Sigmoid colon (tissue), 7 donors: ENCODE measurements around the gene FLVCR1. TPM values are rescaled to one million over a fixed set of nuclear protein-coding genes. Genes with fewer than 3 reads are reported as not detected.

ENCODE experiments used
- DNase-seq: peaks from one replicate; pipeline ENCODE4 v3.0.0-alpha.2; 2019
- H3K27ac ChIP-seq, 4 donors: fragments of 200-600 bp; sonication (generic); one replicate each; pipeline ENCODE4 v1.5.1; 2016 to 2019; ENCODE audit warnings: mild to moderate bottlenecking in 1 of 4
- H3K27me3 ChIP-seq, 3 donors: fragments of 200-600 bp; sonication (generic); one replicate each; pipeline ENCODE4 v1.5.1; 2019; ENCODE audit warnings: mild to moderate bottlenecking in 1 of 3
- H3K36me3 ChIP-seq, 4 donors: fragments of 200-600 bp; sonication (generic); one replicate each; pipeline ENCODE4 v1.5.1; 2016 to 2019
- H3K4me1 ChIP-seq, 4 donors: fragments of 200-600 bp; sonication (generic); one replicate each; pipeline ENCODE4 v1.5.1; 2017 to 2019
- H3K4me3 ChIP-seq, 4 donors: fragments of 200-600 bp; sonication (generic); one replicate each; pipeline ENCODE4 v1.5.1; 2017 to 2019; ENCODE audit warnings: mild to moderate bottlenecking in 2 of 4, moderate library complexity in 1 of 4
- H3K9me3 ChIP-seq, 4 donors: fragments of 200-600 bp in 3 of 4; sonication (generic) in 3 of 4; one replicate each; pipeline versions ENCODE4 v1.5.1 to v1.6.1; 2013 to 2019
- CTCF ChIP-seq, 4 experiments: fragments of 450-650 bp in 3 of 4; fragments of 200-600 bp in 1 of 4; IDR thresholded peaks; one replicate each; pipeline ENCODE4 v1.5.1; 2016 to 2019; ENCODE audit warnings: antibody characterized with exemption in 4 of 4, mild to moderate bottlenecking in 3 of 4, moderate library complexity in 2 of 4
- EP300 ChIP-seq, 4 donors: sonication (generic); formaldehyde crosslinking; IDR thresholded peaks; one replicate each; pipeline ENCODE4 v1.6.1; 2017; ENCODE audit warnings: antibody characterized with exemption in 4 of 4
- POLR2A ChIP-seq, 2 donors: fragments of 450-650 bp; IDR thresholded peaks; one replicate each; pipeline ENCODE4 v1.6.1; 2016; ENCODE audit warnings: antibody characterized with exemption in 2 of 2, mild to moderate bottlenecking in 2 of 2, moderate library complexity in 2 of 2
- POLR2AphosphoS5 ChIP-seq, 4 donors: sonication (generic); formaldehyde crosslinking; IDR thresholded peaks; one replicate each; pipeline ENCODE4 v1.6.1; 2017; ENCODE audit warnings: antibody characterized with exemption in 4 of 4
- WGBS, 2 donors: extraction: QIAGEN DNeasy Blood & Tissue Kit; methylation state at CpG; one replicate each; pipeline ENCODE4 v1.1.7; 2013; 5-methylcytosine and 5-hydroxymethylcytosine counted together
- intact Hi-C: fragments of 100-400 bp; cut with DNase I; formaldehyde crosslinking; loops from one replicate; pipeline ENCODE4 v1.15.1; 2023
- polyA plus RNA-seq, 3 donors: library from polyadenylated mRNA; stranded (reverse); fragments of 200-250 nt; gene quantifications; one replicate each; pipeline ENCODE4 v1.2.3, GENCODE V29; 2013
- small RNA-seq, 3 donors: library from RNA; depleted of rRNA; stranded (forward); fragments of <200 nt; gene quantifications; one replicate each; pipeline ENCODE3, GENCODE V24; 2016
- total RNA-seq, 4 donors: library from RNA; depleted of rRNA; stranded (reverse); fragments of >200 nt; gene quantifications; one replicate each; pipeline ENCODE4 v1.1.0, GENCODE V29; 2016
- donor health status: healthy with polysubstance abuse.
- donor health status: Bipolar disorder and iron deficiency.
- donor health status: healthy.

FLVCR1 gene
- total and polyA plus RNA-seq, 7 donors = 0.60 to 6.9 (median 3.3) TPM

GRCh38 chr1:212945463-212946160 lies 87.5 kb downstream of the FLVCR1 start:
- peaks cover 0 to 4% (median 1%) of the 10 kb centered on the region in 4 donors for H3K9me3 ChIP-seq
- no peak overlapping the region for H3K27ac ChIP-seq
- no peak for DNase-seq
- intact Hi-C loops = no loop called here
- H3K36me3 ChIP-seq = no peaks in the 10 kb centered on the region
- peaks cover 0 to 8% (median 5%) of the 10 kb centered on the region in 4 donors for H3K4me1 ChIP-seq
- WGBS, 2 donors = 93 to 96% methylated on average over 4 of the region's 4 CpGs
- TF ChIP-seq POLR2AphosphoS5 (IDR thresholded peaks at IDR 0.05) (no peak), POLR2A (IDR thresholded peaks at IDR 0.05) (no peak), CTCF (IDR thresholded peaks at IDR 0.05) (no peak), EP300 (IDR thresholded peaks at IDR 0.05) (no peak)
- H3K27me3 ChIP-seq = peaks cover 0 to 15% (median 0%) of the 10 kb centered on the region in 3 donors
- H3K4me3 ChIP-seq = no peak overlapping the region

GRCh38 chr1:212946872-212947271 lies 88.8 kb downstream of the FLVCR1 start:
- Histone ChIP-seq H3K27ac (no peak overlapping the region), H3K4me1 (peaks cover 0 to 19% (median 17%) of the 10 kb centered on the region in 4 donors), H3K4me3 (no peak overlapping the region), H3K9me3 (no peaks in the 10 kb centered on the region), H3K36me3 (no peaks in the 10 kb centered on the region), H3K27me3 (peaks cover 0 to 27% (median 9%) of the 10 kb centered on the region in 3 donors)
- TF ChIP-seq EP300 (IDR thresholded peaks at IDR 0.05) = no peak
- no peak for TF ChIP-seq CTCF (IDR thresholded peaks at IDR 0.05)
- TF ChIP-seq POLR2AphosphoS5 (IDR thresholded peaks at IDR 0.05) = no peak
- TF ChIP-seq POLR2A (IDR thresholded peaks at IDR 0.05) = no peak
- no peak for DNase-seq
- intact Hi-C loops = no loop called here

Small RNA genes within 50 kb of the gene (small RNA-seq; reads per million reads assigned to genes)
- gene AC104333.1 = 0 reads per million in 3 donors
- 0 reads per million in 3 donors for gene AC104333.2

Other genes starting within 250 kb of the FLVCR1 start
- 10 to 100 TPM in 2 of 4 donors, 1 to 10 TPM in 2; 3.2 to 32.0 (median 11.8) TPM for gene ATF3, start 249.5 kb upstream of the FLVCR1 start, total RNA-seq
- gene ATF3, start 249.5 kb upstream of the FLVCR1 start, polyA plus RNA-seq = 100 to 1,000 TPM in 1 of 3 donors, 10 to 100 TPM in 2; 29.4 to 162 (median 37.8) TPM
- 10 to 100 TPM in 1 of 4 donors, 1 to 10 TPM in 3; 1.8 to 10.0 (median 2.9) TPM for gene BATF3, start 158.4 kb upstream of the FLVCR1 start, total RNA-seq
- 1 to 10 TPM; 3.0 to 5.7 (median 3.7) TPM for gene BATF3, start 158.4 kb upstream of the FLVCR1 start, polyA plus RNA-seq
- gene NSL1, start 66.5 kb upstream of the FLVCR1 start, total RNA-seq = 10 to 100 TPM; 26.0 to 50.4 (median 30.2) TPM
- 10 to 100 TPM; 12.0 to 22.7 (median 22.4) TPM for gene NSL1, start 66.5 kb upstream of the FLVCR1 start, polyA plus RNA-seq
- 10 to 100 TPM in 3 of 4 donors, 1 to 10 TPM in 1; 9.1 to 25.7 (median 17.8) TPM for gene TATDN3, start 66.4 kb upstream of the FLVCR1 start, total RNA-seq
- gene TATDN3, start 66.4 kb upstream of the FLVCR1 start, polyA plus RNA-seq = 10 to 100 TPM; 10.7 to 12.5 (median 12.0) TPM
- not detected for gene SPATA45, start 10.6 kb upstream of the FLVCR1 start, total RNA-seq
- gene SPATA45, start 10.6 kb upstream of the FLVCR1 start, polyA plus RNA-seq = not detected
- gene VASH2, start 92.3 kb downstream of the FLVCR1 start, total RNA-seq = 1 to 10 TPM in 2 of 4 donors, under 1 TPM in 2; 0.16 to 2.1 (median 0.83) TPM
- under 1 TPM; under 0.01 to 0.86 (median 0.23) TPM for gene VASH2, start 92.3 kb downstream of the FLVCR1 start, polyA plus RNA-seq
- gene ANGEL2, start 157.6 kb downstream of the FLVCR1 start, total RNA-seq = 10 to 100 TPM; 37.9 to 57.8 (median 44.8) TPM
- 10 to 100 TPM; 10.8 to 13.4 (median 12.9) TPM for gene ANGEL2, start 157.6 kb downstream of the FLVCR1 start, polyA plus RNA-seq
- gene RPS6KC1, start 193.0 kb downstream of the FLVCR1 start, total RNA-seq = 10 to 100 TPM; 23.1 to 37.4 (median 30.5) TPM
- gene RPS6KC1, start 193.0 kb downstream of the FLVCR1 start, polyA plus RNA-seq = 1 to 10 TPM; 3.9 to 4.8 (median 4.7) TPM